Astrocyte (in vitro differentiated cells and primary cell): ENCODE measurements around the gene EGFR.

Experiments
- CTCF ChIP-seq: IDR thresholded peaks from 2 replicates; pipeline ENCODE4 v1.5.1; 2011; ENCODE audit warnings: low read depth, mild to moderate bottlenecking, inconsistent platforms, low read length, moderate library complexity; ENCODE audit not compliant: insufficient read depth
- EZH2 ChIP-seq: IDR thresholded peaks from 2 replicates; pipeline ENCODE4 v1.6.1; 2012; ENCODE audit warnings: mild to moderate bottlenecking, low read length, inconsistent platforms; ENCODE audit not compliant: insufficient read depth

DNA sequence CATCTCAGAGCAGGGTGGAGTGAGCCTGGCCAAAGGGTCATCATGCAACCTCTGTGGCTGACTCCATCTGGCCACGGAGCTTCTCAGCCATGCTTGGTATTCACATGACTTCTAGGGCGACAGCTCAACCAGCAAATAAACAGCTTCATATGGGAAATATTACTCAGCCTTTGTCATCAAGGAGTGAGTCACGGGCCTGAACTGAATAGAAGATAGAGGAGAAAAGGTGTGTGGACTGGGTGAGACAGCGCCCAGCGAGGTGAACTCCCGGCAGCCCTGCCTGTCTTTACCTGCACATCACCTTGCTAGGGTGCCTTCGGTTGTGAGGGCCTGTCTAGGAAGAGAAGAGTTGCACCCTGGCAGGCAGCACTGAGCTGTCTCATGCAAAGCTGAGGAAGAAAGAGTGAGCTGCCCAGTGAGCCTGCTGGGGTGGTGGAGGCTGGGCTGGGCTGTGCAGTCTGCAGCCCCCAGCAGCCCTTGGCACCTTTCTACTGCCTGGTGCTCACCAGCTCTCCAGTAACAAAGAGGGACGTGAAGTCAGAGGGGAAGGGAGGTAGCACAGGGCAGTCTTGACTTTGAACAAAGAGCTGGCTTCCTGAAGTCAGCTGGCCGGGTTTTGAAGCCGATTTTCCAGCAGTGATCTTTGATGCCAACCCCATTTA, 114.2 kb downstream of the EGFR start:
- no peak for TF ChIP-seq CTCF
- no peak for TF ChIP-seq EZH2
